GM18505 (cell line): Measurements from ENCODE around the gene WASF3.

Experiments used
- ATAC-seq: cut with Tn5 transposase; IDR thresholded peaks from one replicate; pipeline ENCODE4 v1.9.1; 2021; ENCODE audit not compliant: unreplicated experiment
- POLR2A ChIP-seq: IDR thresholded peaks from 4 replicates; pipeline ENCODE4 v1.6.1; 2011; ENCODE audit warnings: borderline replicate concordance; ENCODE audit not compliant: insufficient read depth, insufficient read length; ENCODE audit errors: extremely low read depth

WASF3 gene

GRCh38 chr13:26678330-26678729 lies 120.8 kb downstream of the WASF3 start:
- no peak for ATAC-seq
- no peak for TF ChIP-seq POLR2A

DNA sequence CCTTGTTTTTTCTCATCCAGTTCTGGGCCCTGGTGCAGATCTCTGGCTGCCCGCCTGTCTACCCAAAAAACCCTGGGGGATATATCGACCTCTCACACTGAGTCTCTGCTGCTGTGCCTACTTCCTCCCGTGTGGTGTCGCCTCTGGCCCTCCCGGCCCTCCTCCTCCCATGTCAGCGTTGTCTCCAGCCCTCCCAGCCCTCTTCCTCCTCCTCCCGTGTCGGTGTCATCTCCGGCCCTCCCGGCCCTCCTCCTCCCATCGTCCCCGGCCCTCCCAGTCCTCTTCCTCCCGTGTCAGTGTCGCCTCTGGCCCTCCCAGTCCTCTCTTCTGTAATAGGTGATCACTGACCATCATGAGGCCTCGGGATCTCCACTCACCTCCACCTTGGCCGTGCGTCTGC lies 121.3 kb downstream of the WASF3 start:
- ATAC-seq, result no peak
- no peak for TF ChIP-seq POLR2A

GRCh38 chr13:26679411-26680122 lies 122.1 kb downstream of the WASF3 start:
- no peak for TF ChIP-seq POLR2A
- no peak for ATAC-seq

GRCh38 chr13:26680123-26680450 lies 122.6 kb downstream of the WASF3 start:
- TF ChIP-seq POLR2A, result no peak
- ATAC-seq, result no peak

GRCh38 chr13:26680572-26680971 lies 123.1 kb downstream of the WASF3 start:
- no peak for TF ChIP-seq POLR2A
- ATAC-seq, result no peak

GRCh38 chr13:26681036-26681435 lies 123.6 kb downstream of the WASF3 start:
- TF ChIP-seq POLR2A, result no peak
- ATAC-seq, result no peak

- TF ChIP-seq POLR2A, result no peak
- no peak for ATAC-seq
These were observed 125.1 kb downstream of the WASF3 start for GRCh38 chr13:26682606-26683005.

GRCh38 chr13:26685606-26686005 lies 128.1 kb downstream of the WASF3 start:
- no peak for TF ChIP-seq POLR2A
- ATAC-seq, result no peak

DNA sequence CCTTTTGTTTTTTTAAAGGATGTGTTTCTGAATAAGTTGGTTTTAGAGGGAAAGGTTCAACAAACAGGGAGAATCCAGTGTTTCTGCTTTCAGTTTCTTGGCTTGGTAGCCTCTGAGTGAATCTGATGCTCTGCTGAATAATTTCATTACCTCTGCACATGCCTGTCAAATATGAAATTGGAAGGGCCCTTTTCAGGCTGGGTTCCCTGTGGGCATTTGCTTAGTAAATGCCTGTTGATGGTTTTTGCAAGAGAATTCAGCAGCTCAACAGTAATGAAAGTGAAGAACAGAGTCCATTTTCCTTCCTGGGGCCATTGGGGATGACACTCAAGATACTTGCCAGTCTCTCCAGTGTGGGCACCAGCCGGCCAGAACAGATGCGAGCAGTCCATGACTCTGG lies 128.8 kb downstream of the WASF3 start:
- TF ChIP-seq POLR2A, result no peak
- ATAC-seq, result no peak

DNA sequence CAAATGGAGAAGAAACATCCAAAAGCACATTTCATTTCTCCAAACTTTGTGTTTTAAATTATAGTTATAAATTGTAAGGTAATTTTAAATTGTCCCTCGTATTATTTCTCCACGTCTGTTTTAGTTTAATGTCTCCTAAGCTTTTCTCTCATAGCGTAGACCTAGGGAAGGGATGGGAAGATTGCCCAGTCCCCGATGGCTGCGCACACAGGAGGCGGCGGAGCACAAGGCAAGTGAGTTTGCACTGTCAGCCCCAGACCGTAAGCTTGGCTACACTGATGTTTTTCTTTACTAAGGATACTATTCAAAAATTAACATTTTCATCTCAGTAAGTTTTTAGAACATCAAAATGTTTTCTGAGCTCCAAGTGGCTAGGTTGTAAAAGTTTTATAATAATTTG lies 130.8 kb downstream of the WASF3 start:
- no peak for ATAC-seq
- TF ChIP-seq POLR2A, result no peak

GRCh38 chr13:26688980-26689379 lies 131.5 kb downstream of the WASF3 start:
- TF ChIP-seq POLR2A, result no peak
- no peak for ATAC-seq

DNA sequence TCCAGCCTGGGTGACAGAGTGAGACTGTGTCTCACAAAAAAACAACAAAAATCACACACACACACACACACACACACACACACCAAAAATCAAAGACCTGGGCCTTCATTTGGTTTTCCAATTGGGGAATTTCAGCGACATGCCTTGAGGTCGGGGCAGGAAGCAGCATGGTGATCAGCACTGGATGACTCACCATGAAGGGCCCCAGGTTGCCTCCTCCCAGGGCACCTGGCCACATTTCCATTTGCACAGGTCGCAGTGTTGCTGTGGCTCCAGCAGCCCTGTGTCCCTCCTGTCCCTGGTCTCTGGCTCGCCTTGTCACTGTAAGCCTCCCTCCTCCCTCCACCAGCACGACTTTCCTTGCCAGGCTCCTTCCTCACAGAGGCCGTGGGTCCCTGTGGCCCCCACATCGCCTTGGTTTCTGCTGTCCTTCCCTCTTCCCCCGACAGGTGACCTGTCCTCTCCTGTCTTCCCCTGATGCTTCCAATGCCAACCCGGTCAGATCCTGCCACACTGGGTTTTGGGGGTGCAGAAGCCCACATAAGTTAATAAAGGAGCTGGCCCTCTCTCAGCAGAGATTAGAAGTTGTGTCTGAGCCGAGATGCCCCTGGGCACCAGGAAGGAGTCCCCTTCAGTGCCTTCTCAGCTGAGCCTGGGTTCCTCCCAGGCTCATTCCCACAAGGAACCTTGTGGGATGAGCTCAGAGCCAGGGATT lies 136.4 kb downstream of the WASF3 start:
- TF ChIP-seq POLR2A, result no peak

GRCh38 chr13:26694609-26695359 lies 137.3 kb downstream of the WASF3 start:
- no peak for ATAC-seq
- TF ChIP-seq POLR2A, result no peak

More for the DNA sequence above, 136.4 kb downstream of the WASF3 start:
- no peak for ATAC-seq

DNA sequence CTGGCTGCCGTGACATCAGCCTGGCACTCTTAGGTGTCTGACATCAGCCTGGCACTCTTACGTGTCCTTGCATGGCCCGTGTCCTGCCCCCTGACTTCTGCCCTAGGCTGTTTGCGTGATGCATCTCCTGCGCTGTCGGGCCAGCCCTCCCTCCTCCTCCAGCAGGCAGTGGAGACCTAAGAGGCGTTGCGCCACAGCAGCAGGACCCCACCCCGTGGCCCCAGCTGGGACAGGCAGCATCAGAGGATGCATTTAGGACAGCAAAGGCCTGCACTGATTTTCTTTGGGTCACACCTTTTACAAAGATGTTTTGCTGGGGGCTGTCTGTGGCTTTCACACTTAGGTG lies 137.8 kb downstream of the WASF3 start:
- no peak for ATAC-seq
- no peak for TF ChIP-seq POLR2A
